ENCODE measurements around the gene CPSF4. TPM values are rescaled to one million over a fixed set of nuclear protein-coding genes. Genes with fewer than 3 reads are reported as not detected.

Gene CPSF4
- total RNA-seq, 1 experiment from 2014 or later = 98.2 TPM

- Histone ChIP-seq H3K4me1 (ENCODE audit: insufficient read depth, low read length) (peaks cover 2% of the 10 kb centered on the region; the same call in 1 of the 2 replicates), H3K14ac (ENCODE audit: insufficient read depth, low read length) (peak overlapping the region; percentile 64), H4K91ac (ENCODE audit: insufficient read length, low read depth, low read length) (no peak overlapping the region), H3K27ac (ENCODE audit: insufficient read length, low read depth, low read length) (peak overlapping the region; percentile 5), H3K4ac (ENCODE audit: low read depth, low read length) (no peak overlapping the region), H4K5ac (ENCODE audit: insufficient read length, low read depth, low read length) (no peak overlapping the region), H2BK15ac (ENCODE audit: low read depth, low read length) (no peak overlapping the region), H4K20me1 (ENCODE audit: control insufficient read depth, insufficient read depth, insufficient read length) (no peaks in the 10 kb centered on the region), H4K8ac (replicated peaks; ENCODE audit: insufficient read length, low read depth, low read length) (no peak overlapping the region), H3K23me2 (ENCODE audit: insufficient read length, low read depth, low read length, poor library complexity, severe bottlenecking) (peaks cover 13% of the 10 kb centered on the region), H3K27me3 (ENCODE audit: insufficient read depth, low read length) (no peaks in the 10 kb centered on the region), H3K79me1 (ENCODE audit: insufficient read depth, low read depth, low read length, poor library complexity, severe bottlenecking) (no peaks in the 10 kb centered on the region), H3K9ac (ENCODE audit: extremely low read depth, insufficient read length, low read length) (peak overlapping the region; percentile 37), H3K18ac (ENCODE audit: insufficient read length, low read depth, low read length) (peak overlapping the region; percentile 58), H3K79me2 (ENCODE audit: insufficient read depth, low read length) (no peaks in the 10 kb centered on the region), H2AK5ac (ENCODE audit: insufficient read length, low read length) (no peak overlapping the region), H3K56ac (ENCODE audit: insufficient read length, low read depth, low read length) (no peak overlapping the region), H2AFZ (ENCODE audit: low read length) (no peak overlapping the region), H3K23ac (ENCODE audit: insufficient read length, low read depth, low read length) (no peak overlapping the region), H2BK20ac (ENCODE audit: low read depth, low read length, poor library complexity, severe bottlenecking) (no peak overlapping the region), H3K9me3 (ENCODE audit: control insufficient read depth, low read depth, low read length) (no peaks in the 10 kb centered on the region), H2BK12ac (ENCODE audit: insufficient read length, low read depth, low read length) (no peak overlapping the region), H2BK5ac (ENCODE audit: insufficient read length, low read length) (no peak overlapping the region), H3T11ph (ENCODE audit: low read length) (no peak overlapping the region), H2BK120ac (ENCODE audit: low read depth, low read length, poor library complexity, severe bottlenecking) (no peak overlapping the region), H3K4me2 (ENCODE audit: insufficient read depth, insufficient read length, low read length) (peak overlapping the region; percentile 46)
- Mint-ChIP-seq H3K27me3 (ENCODE audit: low read depth) (peaks cover 1% of the 10 kb centered on the region; the same call in 1 of the 2 replicates), H3K27ac (peak overlapping the region; percentile 98 to 99 (median 98); a peak in 6 of 7 replicates), H3K4me3 (peak overlapping the region; percentile 83 to 93), H3K36me3 (ENCODE audit: insufficient read depth in 1 of 3, low read depth in 3 of 3) (peaks cover 16 to 73% (median 42%) of the 10 kb centered on the region in 3 experiments), H3K9me3 (no peaks in the 10 kb centered on the region), H3K4me1 (peaks cover 13 to 14% of the 10 kb centered on the region in 2 experiments)
- no CpG with 5 or more reads among the region's 68 CpGs for WGBS (ENCODE audit: extremely low coverage, insufficient read length, low lambda C conversion rate)
- peak; percentile 93 for DNase-seq
- TF ChIP-seq CTCF (conservative IDR thresholded peaks at IDR 0.05) = no peak
Measured at GRCh38 chr7:99392659-99393354, 45.9 kb upstream of the CPSF4 start.

Data from H9 (cell line).